Suprapubic skin (tissue), 3 donors: ENCODE data around the gene NATD1.

Experiments
- CTCF ChIP-seq, 2 donors: fragments of 200-600 bp in 1 of 2; fragments of 450-650 bp in 1 of 2; sonication (generic) in 1 of 2; IDR thresholded peaks; one replicate each; pipeline ENCODE4 v1.5.1; 2016 to 2019; ENCODE audit warnings: antibody characterized with exemption in 2 of 2, mild to moderate bottlenecking in 1 of 2, moderate library complexity in 1 of 2
- EP300 ChIP-seq: sonication (generic); formaldehyde crosslinking; IDR thresholded peaks from one replicate; pipeline ENCODE4 v1.6.1; 2017; ENCODE audit warnings: antibody characterized with exemption
- POLR2A ChIP-seq, 2 donors: fragments of 450-650 bp; IDR thresholded peaks; one replicate each; pipeline ENCODE4 v1.6.1; 2017; ENCODE audit warnings: antibody characterized with exemption in 2 of 2, mild to moderate bottlenecking in 2 of 2, moderate library complexity in 2 of 2

- no peak for TF ChIP-seq POLR2A (IDR thresholded peaks at IDR 0.05)
- TF ChIP-seq CTCF (IDR thresholded peaks at IDR 0.05): no peak
- TF ChIP-seq EP300: no peak
These were observed 40.2 kb downstream of the NATD1 start for GRCh38 chr17:21212826-21213637.
